ENCODE measurements around the gene PROP1.
"Not testable (repeated sequence)": the region's sequence is repeated elsewhere in the genome, so short reads cannot be mapped to it uniquely, and the experiment has no call there.

Gene PROP1

GRCh38 chr5:177982072-177982727 lies 13.8 kb downstream of the PROP1 start:
- DNase-seq, result peak; percentile 53

GRCh38 chr5:177981296-177982071 lies 14.6 kb downstream of the PROP1 start:
- no peak for DNase-seq

GRCh38 chr5:177980743-177981151 lies 15.3 kb downstream of the PROP1 start:
- DNase-seq, result no peak

GRCh38 chr5:177977600-177977999 lies 18.4 kb downstream of the PROP1 start:
- not testable (repeated sequence) for DNase-seq

- DNase-seq, result no peak
These were observed 22.9 kb downstream of the PROP1 start for GRCh38 chr5:177973066-177973635.

- no peak for DNase-seq
These were observed 23.4 kb downstream of the PROP1 start for GRCh38 chr5:177972613-177973012.

GRCh38 chr5:177972014-177972413 lies 24.0 kb downstream of the PROP1 start:
- not testable (repeated sequence) for DNase-seq

- DNase-seq, result no peak
These were observed 27.3 kb downstream of the PROP1 start for GRCh38 chr5:177968661-177969211.

GRCh38 chr5:177967221-177967887 lies 28.7 kb downstream of the PROP1 start:
- no peak for DNase-seq

- no peak for DNase-seq
These were observed 29.2 kb downstream of the PROP1 start for GRCh38 chr5:177966839-177967166.

- DNase-seq, result no peak
These were observed 29.8 kb downstream of the PROP1 start for GRCh38 chr5:177966009-177966838.

- no peak for DNase-seq
These were observed 31.6 kb downstream of the PROP1 start for GRCh38 chr5:177964471-177964870.

- no peak for DNase-seq
These were observed 32.1 kb downstream of the PROP1 start for GRCh38 chr5:177963966-177964365.

- no peak for DNase-seq
These were observed 36.7 kb downstream of the PROP1 start for GRCh38 chr5:177959315-177959714.

- no peak for DNase-seq
These were observed 37.3 kb downstream of the PROP1 start for GRCh38 chr5:177958696-177959095.

- DNase-seq, result no peak
These were observed 38.8 kb downstream of the PROP1 start for GRCh38 chr5:177957241-177957640.

GRCh38 chr5:177953101-177953500 lies 42.9 kb downstream of the PROP1 start:
- DNase-seq, result not testable (repeated sequence)

- not testable (repeated sequence) for DNase-seq
These were observed 46.4 kb downstream of the PROP1 start for GRCh38 chr5:177949656-177950055.

GRCh38 chr5:177949065-177949464 lies 47.0 kb downstream of the PROP1 start:
- not testable (repeated sequence) for DNase-seq

- peak; percentile 75 for DNase-seq
These were observed 48.1 kb downstream of the PROP1 start for GRCh38 chr5:177947912-177948311.

- DNase-seq, result peak; percentile 6
These were observed 50.3 kb downstream of the PROP1 start for GRCh38 chr5:177945601-177946283.

- not testable (repeated sequence) for DNase-seq
These were observed 50.9 kb downstream of the PROP1 start for GRCh38 chr5:177945145-177945544.

All from NCI-H69 (cell line).